DND-41 (cell line): ENCODE results near the gene UGGT2.

Experiments used
- CTCF ChIP-seq: IDR thresholded peaks from 2 replicates; pipeline ENCODE4 v1.5.1; 2012; ENCODE audit warnings: borderline replicate concordance, low read length, moderate library complexity, mild to moderate bottlenecking; ENCODE audit not compliant: poor library complexity, severe bottlenecking; ENCODE audit errors: extremely low read depth
- EZH2 ChIP-seq: IDR thresholded peaks from 3 replicates; pipeline ENCODE4 v1.6.1; 2012; ENCODE audit warnings: borderline replicate concordance, low read depth, mild to moderate bottlenecking, moderate library complexity, low read length, inconsistent platforms; ENCODE audit not compliant: severe bottlenecking

GRCh38 chr13:95955719-95956118 is 97.5 kb downstream of the UGGT2 start:
- TF ChIP-seq EZH2 (no peak), CTCF (no peak)
